OCI-LY1 (cell line): Measurements from ENCODE around the gene RPS8.
A peak's percentile ranks its signal among the peaks of the same experiment; 100 is the strongest.

Experiments
- H2AFZ ChIP-seq: fragments of 200-600 bp; sonication (generic), shearing (Covaris generic); 2 replicates; pipeline ENCODE4 v1.6.0; 2014; ENCODE audit warnings: antibody characterized with exemption, mild to moderate bottlenecking, low read length
- H3F3A ChIP-seq: fragments of 200-600 bp; sonication (generic), shearing (Covaris generic); 2 replicates; pipeline ENCODE4 v1.6.0; 2014; ENCODE audit warnings: mild to moderate bottlenecking, antibody characterized with exemption, low read length, moderate library complexity; ENCODE audit not compliant: insufficient read depth
- H3K27ac ChIP-seq: fragments of 200-600 bp; sonication (generic); 2 replicates; pipeline ENCODE4 v1.5.1; 2014; ENCODE audit warnings: low read length, mixed run types, mild to moderate bottlenecking, low read depth; ENCODE audit not compliant: poor library complexity, severe bottlenecking
- H3K27me3 ChIP-seq: fragments of 200-600 bp; sonication (generic); 2 replicates; pipeline ENCODE4 v1.6.0; 2014; ENCODE audit warnings: antibody characterized with exemption, mild to moderate bottlenecking, low read length, moderate library complexity; ENCODE audit not compliant: insufficient read depth
- H3K36me3 ChIP-seq: fragments of 200-600 bp; sonication (generic); 2 replicates; pipeline ENCODE4 v1.6.1; 2014; ENCODE audit warnings: mild to moderate bottlenecking, antibody characterized with exemption, low read length, moderate library complexity, mixed read lengths; ENCODE audit not compliant: insufficient read depth
- H3K4me1 ChIP-seq: fragments of 200-600 bp; sonication (generic); 2 replicates; pipeline ENCODE4 v1.5.1; 2014; ENCODE audit warnings: mild to moderate bottlenecking, low read length, moderate library complexity; ENCODE audit not compliant: insufficient read depth, severe bottlenecking
- H3K4me2 ChIP-seq: fragments of 200-600 bp; sonication (generic), shearing (Covaris generic); 2 replicates; pipeline ENCODE4 v1.6.1; 2014; ENCODE audit warnings: low read length
- H3K4me3 ChIP-seq: fragments of 200-600 bp; sonication (generic); 2 replicates; pipeline ENCODE4 v1.5.1; 2014; ENCODE audit warnings: low read length, low read depth, mild to moderate bottlenecking, mixed read lengths; ENCODE audit not compliant: poor library complexity, severe bottlenecking
- H3K79me2 ChIP-seq: fragments of 200-600 bp; shearing (Covaris generic); 2 replicates; pipeline ENCODE4 v1.6.1; 2016; ENCODE audit warnings: mixed run types, low read length, mixed read lengths; ENCODE audit not compliant: insufficient read depth
- H3K9ac ChIP-seq: fragments of 200-600 bp; sonication (generic), shearing (Covaris generic); 2 replicates; pipeline ENCODE4 v1.6.1; 2014; ENCODE audit warnings: mild to moderate bottlenecking, low read length, mixed read lengths
- H3K9me2 ChIP-seq: fragments of 200-600 bp; sonication (generic), shearing (Covaris generic); 2 replicates; pipeline ENCODE4 v1.6.1; 2014; ENCODE audit warnings: low read depth, mild to moderate bottlenecking, low read length, mixed read lengths
- H3K9me3 ChIP-seq: fragments of 200-600 bp; shearing (Covaris generic); 2 replicates; pipeline ENCODE4 v1.6.1; 2014; ENCODE audit warnings: low read length, mixed read lengths
- H4K20me1 ChIP-seq: fragments of 200-600 bp; sonication (generic), shearing (Covaris generic); 2 replicates; pipeline ENCODE4 v1.6.0; 2016; ENCODE audit warnings: mild to moderate bottlenecking, low read length; ENCODE audit not compliant: insufficient read depth
- EZH2 ChIP-seq: fragments of 200-600 bp; sonication (generic), shearing (Covaris generic); IDR thresholded peaks from 2 replicates; pipeline ENCODE4 v1.8.0; 2017; ENCODE audit warnings: borderline replicate concordance, mixed run types, mild to moderate bottlenecking, antibody characterized with exemption, low read length, moderate library complexity, mixed read lengths
- TF ChIP-seq, protein P1 (sequence below): fragments of 200-600 bp; sonication (generic), shearing (Covaris generic); IDR thresholded peaks from 2 replicates; pipeline ENCODE4 v1.5.1; 2017; ENCODE audit warnings: mild to moderate bottlenecking, antibody characterized with exemption, low read length, moderate library complexity, mixed read lengths

Gene RPS8

DNA sequence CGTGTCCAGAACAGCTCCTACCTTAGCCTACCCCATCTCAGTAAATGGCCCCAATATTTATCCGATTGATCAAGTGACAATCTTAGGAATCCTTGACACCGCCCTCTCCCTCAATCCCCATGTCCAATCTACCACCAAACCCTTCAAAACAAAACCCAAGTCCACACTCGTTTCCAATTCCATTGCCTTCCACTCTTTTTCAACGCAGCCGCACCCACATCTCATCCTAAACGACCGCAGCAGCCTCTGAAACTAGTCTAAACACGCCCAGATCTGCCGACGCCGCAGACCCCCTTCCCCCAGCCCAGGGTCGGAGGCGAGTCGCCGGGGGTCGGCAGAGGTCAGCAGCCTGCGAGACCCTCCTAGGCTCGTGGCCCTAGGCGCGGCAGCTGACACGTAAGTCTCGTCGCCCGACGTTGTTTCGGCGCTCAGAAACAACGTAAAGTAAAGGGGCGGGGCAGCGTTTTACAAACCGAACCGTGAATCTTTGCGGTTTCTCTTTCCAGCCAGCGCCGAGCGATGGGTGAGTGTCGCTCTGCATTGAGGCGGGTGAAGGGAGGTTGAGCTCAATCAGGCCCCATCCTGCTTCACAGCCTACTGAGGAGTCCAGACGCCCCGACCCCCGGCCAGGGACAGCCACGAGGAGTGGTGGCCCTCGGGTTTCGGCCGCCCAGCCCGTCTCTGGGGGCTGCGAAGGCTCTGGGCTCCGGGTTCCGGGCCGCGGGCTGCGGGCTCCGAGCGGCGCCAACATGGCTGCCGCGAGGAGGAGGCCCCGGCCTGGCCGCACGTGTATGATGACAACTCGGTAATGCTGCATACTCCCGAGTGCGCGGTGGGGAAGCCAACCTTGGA lies at the start of gene RPS8:
TSS of gene RPS8 (plus strand) at position 463 of the 852 bp plus-strand sequence. CDS start at position 520, 57 bp downstream.
- Histone ChIP-seq H3F3A (peaks cover 10% of the 10 kb centered on the region; the same call in 1 of the 2 replicates), H3K79me2 (peaks cover 16% of the 10 kb centered on the region)

DNA sequence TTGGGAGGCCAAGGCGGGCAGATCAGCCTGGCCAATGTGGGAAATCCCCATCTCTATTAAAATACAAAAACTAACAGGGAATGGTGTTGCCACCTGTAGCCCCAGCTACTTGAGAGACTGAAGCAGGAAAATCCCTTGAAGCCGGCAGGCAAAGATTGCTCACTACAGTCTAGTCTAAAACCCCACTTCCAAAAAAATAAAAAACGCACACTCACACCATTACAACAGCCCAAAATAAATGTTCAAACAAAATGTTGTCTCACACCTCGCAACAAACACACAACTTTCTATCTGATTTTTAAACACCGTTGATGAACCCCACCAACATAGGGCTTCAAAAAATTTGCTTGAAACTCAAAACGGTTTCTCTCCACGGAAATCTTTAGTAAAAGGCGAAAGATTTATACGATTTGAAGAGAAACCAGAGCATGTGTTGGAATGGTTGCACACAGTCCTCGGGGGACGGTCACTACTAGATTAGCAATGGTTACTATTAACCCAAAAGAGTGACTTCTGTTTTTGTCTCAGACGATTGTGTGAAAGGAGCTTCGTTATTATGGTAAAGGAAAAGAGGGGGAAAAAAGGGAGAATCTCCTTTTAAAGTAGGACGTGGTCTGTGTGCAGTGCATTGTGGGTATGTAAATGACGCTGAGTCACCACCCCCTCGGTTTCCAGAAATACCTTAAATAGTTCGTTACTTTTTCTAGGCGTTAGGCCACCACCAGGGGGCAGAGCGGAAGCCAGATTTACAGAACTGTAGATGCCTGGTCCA lies 44.4 kb upstream of the RPS8 start, which contains the start of gene RNU5D-1:
TSS of gene RNU5D-1 (minus strand) at position 430 of the 772 bp plus-strand sequence.
- Histone ChIP-seq H3K4me3 (peak within 1 kb of the TSS; percentile 30), H2AFZ (no peak within 1 kb of the TSS)

More for the DNA sequence above, at the start of gene RPS8:
- TF ChIP-seq, protein P1, sequence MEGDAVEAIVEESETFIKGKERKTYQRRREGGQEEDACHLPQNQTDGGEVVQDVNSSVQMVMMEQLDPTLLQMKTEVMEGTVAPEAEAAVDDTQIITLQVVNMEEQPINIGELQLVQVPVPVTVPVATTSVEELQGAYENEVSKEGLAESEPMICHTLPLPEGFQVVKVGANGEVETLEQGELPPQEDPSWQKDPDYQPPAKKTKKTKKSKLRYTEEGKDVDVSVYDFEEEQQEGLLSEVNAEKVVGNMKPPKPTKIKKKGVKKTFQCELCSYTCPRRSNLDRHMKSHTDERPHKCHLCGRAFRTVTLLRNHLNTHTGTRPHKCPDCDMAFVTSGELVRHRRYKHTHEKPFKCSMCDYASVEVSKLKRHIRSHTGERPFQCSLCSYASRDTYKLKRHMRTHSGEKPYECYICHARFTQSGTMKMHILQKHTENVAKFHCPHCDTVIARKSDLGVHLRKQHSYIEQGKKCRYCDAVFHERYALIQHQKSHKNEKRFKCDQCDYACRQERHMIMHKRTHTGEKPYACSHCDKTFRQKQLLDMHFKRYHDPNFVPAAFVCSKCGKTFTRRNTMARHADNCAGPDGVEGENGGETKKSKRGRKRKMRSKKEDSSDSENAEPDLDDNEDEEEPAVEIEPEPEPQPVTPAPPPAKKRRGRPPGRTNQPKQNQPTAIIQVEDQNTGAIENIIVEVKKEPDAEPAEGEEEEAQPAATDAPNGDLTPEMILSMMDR: no peak
- no peak for TF ChIP-seq EZH2
- H4K20me1 ChIP-seq: no peaks in the 10 kb centered on the region
- H3K27ac ChIP-seq: peak within 1 kb of the TSS; percentile 82
- peaks cover 36% of the 10 kb centered on the region for H3K4me1 ChIP-seq
- H3K27me3 ChIP-seq: no peaks in the 10 kb centered on the region
- peak within 1 kb of the TSS; percentile 89 for H3K4me2 ChIP-seq
- peak within 1 kb of the TSS; percentile 94 for H3K9ac ChIP-seq
- no peak within 1 kb of the TSS for H2AFZ ChIP-seq
- H3K4me3 ChIP-seq: peak within 1 kb of the TSS; percentile 92
- no peaks in the 10 kb centered on the region for H3K9me2 ChIP-seq
- no peaks in the 10 kb centered on the region for H3K9me3 ChIP-seq
- H3K36me3 ChIP-seq: peaks cover 47% of the 10 kb centered on the region

DNA sequence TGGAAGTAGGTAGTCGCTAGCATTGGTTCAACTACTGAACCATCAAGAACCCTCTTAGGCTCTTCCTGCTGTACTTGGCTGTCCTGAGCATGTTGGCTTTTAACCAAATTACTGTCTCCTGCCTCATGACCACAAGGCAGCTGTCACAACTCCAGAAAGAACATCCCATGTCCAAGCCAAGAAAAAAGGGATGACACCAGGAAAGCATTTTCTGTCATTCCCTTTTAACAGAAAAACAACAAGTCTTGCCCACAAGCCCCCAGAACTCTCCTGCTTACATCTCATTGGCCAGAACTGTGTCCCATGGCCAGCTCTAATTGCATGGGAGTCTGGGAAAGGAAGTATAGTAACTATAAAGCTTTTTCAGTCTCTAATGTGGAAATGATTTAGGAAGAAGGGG lies 42.0 kb upstream of the RPS8 start:
- H3K9me2 ChIP-seq: no peaks in the 10 kb centered on the region
- peaks cover 13% of the 10 kb centered on the region for H3F3A ChIP-seq
- H4K20me1 ChIP-seq: no peaks in the 10 kb centered on the region
- no peak overlapping the region for H3K4me2 ChIP-seq
- H3K36me3 ChIP-seq: no peaks in the 10 kb centered on the region
- H3K9me3 ChIP-seq: no peaks in the 10 kb centered on the region
- H3K4me3 ChIP-seq: no peak overlapping the region
- H3K9ac ChIP-seq: no peak overlapping the region
- TF ChIP-seq, protein P1: no peak
- no peak for TF ChIP-seq EZH2
- H3K27ac ChIP-seq: no peak overlapping the region
- no peaks in the 10 kb centered on the region for H3K27me3 ChIP-seq
- peaks cover 28% of the 10 kb centered on the region for H3K4me1 ChIP-seq
- H3K79me2 ChIP-seq: no peaks in the 10 kb centered on the region
- H2AFZ ChIP-seq: no peak overlapping the region

More for the DNA sequence above, 44.4 kb upstream of the RPS8 start, which contains the start of gene RNU5D-1:
- H3K9ac ChIP-seq: peak within 1 kb of the TSS; percentile 63
- peaks cover 28% of the 10 kb centered on the region for H3K4me1 ChIP-seq
- H3K79me2 ChIP-seq: no peaks in the 10 kb centered on the region
- H3K27ac ChIP-seq: peak within 1 kb of the TSS; percentile 96
- H3K36me3 ChIP-seq: no peaks in the 10 kb centered on the region
- peak within 1 kb of the TSS; percentile 61 for H3K4me2 ChIP-seq
- no peaks in the 10 kb centered on the region for H4K20me1 ChIP-seq
- no peak for TF ChIP-seq EZH2
- TF ChIP-seq, protein P1: peak; percentile 71
- peaks cover 13% of the 10 kb centered on the region for H3F3A ChIP-seq
- H3K9me2 ChIP-seq: no peaks in the 10 kb centered on the region
- H3K9me3 ChIP-seq: no peaks in the 10 kb centered on the region
- H3K27me3 ChIP-seq: no peaks in the 10 kb centered on the region
